Measurements from ENCODE around the gene BCL11A. TPM values are rescaled to one million over a fixed set of nuclear protein-coding genes. Genes with fewer than 3 reads are reported as not detected.

The BCL11A gene
- total RNA-seq, 2 experiments from 2014 or later = 2.3 to 3.3 TPM

GRCh38 chr2:60490441-60490840, 63.0 kb downstream of the BCL11A start:
- Histone ChIP-seq H3K36me3 (ENCODE audit: insufficient read depth, low read length) (no peaks in the 10 kb centered on the region), H3K4me3 (ENCODE audit: low read length) (no peak overlapping the region), H3K4me1 (ENCODE audit: insufficient read depth, low read length) (no peaks in the 10 kb centered on the region), H3K9me3 (ENCODE audit: control insufficient read depth in 1 of 2, insufficient read depth in 1 of 2, low read length in 2 of 2) (no peaks in the 10 kb centered on the region), H3K27me3 (ENCODE audit: control insufficient read depth in 1 of 2, insufficient read depth in 2 of 2, low read length in 2 of 2) (no peaks in the 10 kb centered on the region), H3K27ac (ENCODE audit: low read depth in 1 of 2, low read length in 2 of 2) (no peak overlapping the region)
- Mint-ChIP-seq H3K36me3 (ENCODE audit: low read depth) (no peaks in the 10 kb centered on the region), H3K4me3 (no peak overlapping the region), H3K27ac (no peak overlapping the region), H3K9me3 (no peaks in the 10 kb centered on the region), H3K27me3 (no peaks in the 10 kb centered on the region), H3K4me1 (ENCODE audit: low read depth) (no peaks in the 10 kb centered on the region)
- intact Hi-C loops (cut with DNase I, micrococcal nuclease) = no loop called here
- no peak for DNase-seq
- POLR2A ChIA-PET = no interaction called here
- ATAC-seq (ENCODE audit: poor library complexity) = no peak
- no peak for TF ChIP-seq CTCF (IDR thresholded peaks at IDR 0.05)
- CTCF ChIA-PET = no interaction called here

DNA sequence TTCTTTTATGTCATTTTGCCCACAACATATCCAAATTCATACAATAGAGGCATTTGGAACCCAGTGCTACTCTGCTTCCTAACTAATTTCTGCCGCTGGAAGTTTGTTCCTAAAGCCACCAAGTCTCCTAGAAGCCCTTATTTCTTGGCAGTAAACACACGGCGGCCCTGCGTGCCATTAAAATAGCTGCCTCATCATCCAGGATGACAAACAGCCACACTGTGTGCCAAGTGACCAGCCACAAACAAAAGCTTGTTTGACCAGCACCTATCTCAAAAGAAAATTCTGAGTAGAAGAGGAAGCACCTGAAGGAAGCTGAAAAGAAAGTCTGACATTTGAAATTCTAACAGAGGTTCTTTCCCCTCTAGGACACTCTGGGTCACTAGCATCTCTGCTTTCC, 64.2 kb downstream of the BCL11A start:
- no peak overlapping the region for H3K27ac Mint-ChIP-seq
- no peaks in the 10 kb centered on the region for H3K36me3 ChIP-seq (ENCODE audit: insufficient read depth, low read length)
- POLR2A ChIA-PET = no interaction called here

DNA sequence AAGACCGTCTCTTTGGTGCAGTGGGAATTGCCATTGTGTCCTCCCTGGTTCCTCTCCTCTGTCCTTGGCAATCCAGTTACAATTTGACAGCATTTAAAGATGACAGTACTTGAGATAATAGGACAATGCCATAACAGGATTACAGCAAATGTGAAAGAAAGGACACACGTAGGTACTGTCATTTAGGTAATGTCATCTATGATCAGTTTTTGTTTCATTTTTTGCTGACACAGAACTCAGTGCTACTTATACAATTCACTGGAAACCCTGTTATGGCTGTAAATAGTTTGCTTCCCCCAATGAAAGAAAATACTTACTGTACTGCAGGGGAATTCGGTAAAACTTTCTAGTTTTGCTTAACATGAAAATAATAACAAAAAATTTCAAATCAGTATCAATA, 65.2 kb downstream of the BCL11A start:
- H3K27ac Mint-ChIP-seq = no peak overlapping the region
- no peaks in the 10 kb centered on the region for H3K9me3 Mint-ChIP-seq
- peaks cover 8% of the 10 kb centered on the region for H3K4me1 Mint-ChIP-seq (ENCODE audit: low read depth)
- intact Hi-C loops (cut with DNase I, micrococcal nuclease) = no loop called here
- no peak for DNase-seq
- no peaks in the 10 kb centered on the region for H3K27me3 ChIP-seq (ENCODE audit: control insufficient read depth in 1 of 2, insufficient read depth in 2 of 2, low read length in 2 of 2)
- no peaks in the 10 kb centered on the region for H3K4me1 ChIP-seq (ENCODE audit: insufficient read depth, low read length)
- H3K4me3 ChIP-seq (ENCODE audit: low read length) = no peak overlapping the region
- ChIA-PET POLR2A (no interaction called here), CTCF (no interaction called here)
- H3K27me3 Mint-ChIP-seq = no peaks in the 10 kb centered on the region
- TF ChIP-seq CTCF (IDR thresholded peaks at IDR 0.05) = no peak
- no peaks in the 10 kb centered on the region for H3K36me3 ChIP-seq (ENCODE audit: insufficient read depth, low read length)
- no peak overlapping the region for H3K4me3 Mint-ChIP-seq
- no peak overlapping the region for H3K27ac ChIP-seq (ENCODE audit: low read depth in 1 of 2, low read length in 2 of 2)
- no peaks in the 10 kb centered on the region for H3K36me3 Mint-ChIP-seq (ENCODE audit: low read depth)
- no peak for ATAC-seq (ENCODE audit: poor library complexity)
- H3K9me3 ChIP-seq (ENCODE audit: control insufficient read depth in 1 of 2, insufficient read depth in 1 of 2, low read length in 2 of 2) = no peaks in the 10 kb centered on the region

More for the DNA sequence above, 64.2 kb downstream of the BCL11A start:
- H3K9me3 Mint-ChIP-seq = no peaks in the 10 kb centered on the region
- H3K9me3 ChIP-seq (ENCODE audit: control insufficient read depth in 1 of 2, insufficient read depth in 1 of 2, low read length in 2 of 2) = no peaks in the 10 kb centered on the region
- TF ChIP-seq CTCF (IDR thresholded peaks at IDR 0.05) = no peak
- H3K4me1 ChIP-seq (ENCODE audit: insufficient read depth, low read length) = no peaks in the 10 kb centered on the region
- intact Hi-C loops (cut with DNase I, micrococcal nuclease) = no loop called here
- ATAC-seq (ENCODE audit: poor library complexity) = no peak
- H3K4me3 Mint-ChIP-seq = no peak overlapping the region
- H3K27ac ChIP-seq (ENCODE audit: low read depth in 1 of 2, low read length in 2 of 2) = no peak overlapping the region
- no peaks in the 10 kb centered on the region for H3K27me3 ChIP-seq (ENCODE audit: control insufficient read depth in 1 of 2, insufficient read depth in 2 of 2, low read length in 2 of 2)
- H3K27me3 Mint-ChIP-seq = no peaks in the 10 kb centered on the region
- H3K4me1 Mint-ChIP-seq (ENCODE audit: low read depth) = peaks cover 2% of the 10 kb centered on the region
- no peak for DNase-seq
- CTCF ChIA-PET = no interaction called here
- H3K36me3 Mint-ChIP-seq (ENCODE audit: low read depth) = no peaks in the 10 kb centered on the region
- H3K4me3 ChIP-seq (ENCODE audit: low read length) = no peak overlapping the region

Data from CD4-positive, alpha-beta T cell (primary cell).